ENCODE data around the gene SIGLEC15. TPM values are rescaled to one million over a fixed set of nuclear protein-coding genes. Genes with fewer than 3 reads are reported as not detected.

SIGLEC15 gene, protein sequence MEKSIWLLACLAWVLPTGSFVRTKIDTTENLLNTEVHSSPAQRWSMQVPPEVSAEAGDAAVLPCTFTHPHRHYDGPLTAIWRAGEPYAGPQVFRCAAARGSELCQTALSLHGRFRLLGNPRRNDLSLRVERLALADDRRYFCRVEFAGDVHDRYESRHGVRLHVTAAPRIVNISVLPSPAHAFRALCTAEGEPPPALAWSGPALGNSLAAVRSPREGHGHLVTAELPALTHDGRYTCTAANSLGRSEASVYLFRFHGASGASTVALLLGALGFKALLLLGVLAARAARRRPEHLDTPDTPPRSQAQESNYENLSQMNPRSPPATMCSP
- total RNA-seq, result not detected in 2 replicates
- long read RNA-seq, result 0 reads

DNA sequence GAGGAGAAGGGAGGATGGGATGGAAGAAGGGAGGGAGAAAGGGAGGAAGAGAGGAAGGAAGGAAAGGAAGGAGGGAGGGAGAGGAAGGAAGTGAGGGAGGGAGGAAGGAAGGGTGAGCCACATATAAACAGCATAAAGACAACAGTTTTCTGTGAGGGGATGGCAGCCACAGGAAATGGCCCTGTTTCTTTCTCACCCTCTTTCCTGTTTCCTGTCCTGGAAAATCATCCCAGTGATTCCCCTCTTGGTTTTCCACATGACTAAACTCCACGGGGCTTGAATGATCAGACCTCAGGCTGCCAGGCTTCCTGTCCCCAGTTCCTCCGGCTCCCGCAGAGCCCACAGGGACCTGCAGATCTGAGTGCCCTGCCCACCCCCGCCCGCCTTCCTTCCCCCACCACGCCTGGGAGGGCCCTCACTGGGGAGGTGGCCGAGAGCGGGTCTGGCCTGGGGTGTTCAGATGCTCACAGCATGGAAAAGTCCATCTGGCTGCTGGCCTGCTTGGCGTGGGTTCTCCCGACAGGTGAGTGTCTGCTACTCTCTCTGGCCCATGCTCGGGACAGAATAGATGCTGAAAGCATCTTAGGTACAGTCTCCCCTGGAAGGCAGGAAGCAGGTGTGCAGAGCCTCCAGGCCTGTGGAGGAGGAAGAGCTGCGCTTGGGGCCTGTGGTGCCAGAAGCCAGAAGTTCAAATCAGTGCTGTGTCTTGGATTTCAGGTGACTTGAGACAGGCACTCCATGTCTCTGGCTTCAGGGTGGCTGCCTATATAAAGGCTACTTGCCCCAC lies at the start of gene SIGLEC15:
Gene SIGLEC15 (plus strand): TSS at position 418 of the 787 bp plus-strand sequence. CDS start 54 bp downstream, at position 472.
- H3K9me3 Mint-ChIP-seq (ENCODE audit: low read depth), result no peaks in the 10 kb centered on the region
- H3K27ac Mint-ChIP-seq, result peak within 1 kb of the TSS; percentile 72
- no peaks in the 10 kb centered on the region for H3K27me3 Mint-ChIP-seq
- DNase-seq (ENCODE audit: low spot score, unreplicated experiment), result no peak
- H3K4me1 Mint-ChIP-seq (ENCODE audit: low read depth), result peaks cover 25% of the 10 kb centered on the region
- H3K36me3 Mint-ChIP-seq (ENCODE audit: insufficient read depth), result no peaks in the 10 kb centered on the region
- H3K4me3 Mint-ChIP-seq (ENCODE audit: low read depth), result no peak within 1 kb of the TSS
- TF ChIP-seq, protein P1, sequence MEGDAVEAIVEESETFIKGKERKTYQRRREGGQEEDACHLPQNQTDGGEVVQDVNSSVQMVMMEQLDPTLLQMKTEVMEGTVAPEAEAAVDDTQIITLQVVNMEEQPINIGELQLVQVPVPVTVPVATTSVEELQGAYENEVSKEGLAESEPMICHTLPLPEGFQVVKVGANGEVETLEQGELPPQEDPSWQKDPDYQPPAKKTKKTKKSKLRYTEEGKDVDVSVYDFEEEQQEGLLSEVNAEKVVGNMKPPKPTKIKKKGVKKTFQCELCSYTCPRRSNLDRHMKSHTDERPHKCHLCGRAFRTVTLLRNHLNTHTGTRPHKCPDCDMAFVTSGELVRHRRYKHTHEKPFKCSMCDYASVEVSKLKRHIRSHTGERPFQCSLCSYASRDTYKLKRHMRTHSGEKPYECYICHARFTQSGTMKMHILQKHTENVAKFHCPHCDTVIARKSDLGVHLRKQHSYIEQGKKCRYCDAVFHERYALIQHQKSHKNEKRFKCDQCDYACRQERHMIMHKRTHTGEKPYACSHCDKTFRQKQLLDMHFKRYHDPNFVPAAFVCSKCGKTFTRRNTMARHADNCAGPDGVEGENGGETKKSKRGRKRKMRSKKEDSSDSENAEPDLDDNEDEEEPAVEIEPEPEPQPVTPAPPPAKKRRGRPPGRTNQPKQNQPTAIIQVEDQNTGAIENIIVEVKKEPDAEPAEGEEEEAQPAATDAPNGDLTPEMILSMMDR (IDR thresholded peaks at IDR 0.05; ENCODE audit: unreplicated experiment), result no peak

DNA sequence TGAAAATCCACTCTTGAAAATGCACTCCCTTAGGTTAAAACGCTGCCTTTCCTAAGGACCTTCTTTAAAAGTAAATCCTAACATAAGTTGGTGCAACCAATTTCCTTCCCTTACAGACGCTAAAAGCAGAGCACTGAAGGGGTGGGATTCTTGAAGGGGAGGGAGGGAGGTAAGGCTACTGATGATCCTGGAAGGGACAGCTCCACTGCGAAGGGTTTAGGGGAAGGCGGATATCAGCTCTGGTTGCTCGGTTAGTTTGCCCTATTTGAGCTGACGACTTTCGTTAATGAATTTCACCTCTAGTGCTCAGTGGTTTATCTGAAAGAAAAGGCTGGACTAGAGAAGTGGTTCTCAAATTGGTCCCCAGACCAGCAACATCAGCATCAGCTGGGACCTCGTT lies 49.7 kb upstream of the SIGLEC15 start:
- Mint-ChIP-seq H3K4me3 (ENCODE audit: low read depth) (peak overlapping the region; percentile 78), H3K36me3 (ENCODE audit: insufficient read depth) (no peaks in the 10 kb centered on the region), H3K4me1 (ENCODE audit: low read depth) (no peaks in the 10 kb centered on the region), H3K9me3 (ENCODE audit: low read depth) (peaks cover 3% of the 10 kb centered on the region), H3K27ac (no peak overlapping the region), H3K27me3 (peaks cover 47% of the 10 kb centered on the region)
- TF ChIP-seq, protein P1 (IDR thresholded peaks at IDR 0.05; ENCODE audit: unreplicated experiment), result no peak
- DNase-seq (ENCODE audit: low spot score, unreplicated experiment), result no peak

DNA sequence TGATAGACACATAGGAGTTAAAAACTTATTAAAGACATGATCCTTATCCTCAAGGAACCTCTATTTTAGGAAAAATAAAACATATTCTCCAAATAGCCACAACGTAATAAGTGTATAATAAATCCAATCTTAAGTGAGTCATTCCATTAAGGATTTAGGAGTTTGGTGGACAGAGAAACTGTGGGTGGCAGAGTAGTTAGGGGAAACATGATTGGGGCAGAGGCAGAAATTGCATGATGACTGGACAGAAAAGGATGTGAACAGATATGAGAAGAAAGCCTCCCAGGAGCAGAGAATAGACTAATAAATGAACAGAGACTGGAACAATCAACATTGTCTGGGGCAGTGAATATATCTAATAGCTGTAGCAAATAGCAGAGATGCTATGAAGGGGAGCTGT lies 48.1 kb upstream of the SIGLEC15 start:
- DNase-seq (ENCODE audit: low spot score, unreplicated experiment), result no peak
- TF ChIP-seq, protein P1 (IDR thresholded peaks at IDR 0.05; ENCODE audit: unreplicated experiment), result no peak
- Mint-ChIP-seq H3K27me3 (peaks cover 45% of the 10 kb centered on the region), H3K4me1 (ENCODE audit: low read depth) (no peaks in the 10 kb centered on the region), H3K27ac (no peak overlapping the region), H3K36me3 (ENCODE audit: insufficient read depth) (no peaks in the 10 kb centered on the region), H3K9me3 (ENCODE audit: low read depth) (peaks cover 3% of the 10 kb centered on the region), H3K4me3 (ENCODE audit: low read depth) (no peak overlapping the region)

DNA sequence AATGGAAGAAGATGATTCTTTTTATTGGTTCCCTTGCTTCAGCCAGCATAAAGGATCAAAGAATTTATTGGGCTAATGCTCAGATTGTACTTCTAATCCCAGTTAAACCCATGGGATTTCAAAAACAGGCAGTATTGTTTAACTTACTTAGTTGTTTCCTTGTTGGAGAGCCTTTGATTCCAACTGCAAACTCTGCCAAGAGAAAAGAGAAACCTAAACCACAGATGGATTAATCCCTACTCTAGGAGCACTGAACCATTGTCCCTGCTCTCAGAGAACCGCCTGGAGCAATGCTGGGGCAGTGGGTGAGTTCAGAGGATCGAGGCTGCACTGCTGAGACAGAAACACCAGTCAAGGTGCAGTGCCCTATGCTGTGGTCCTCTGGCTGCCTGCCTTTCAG lies 44.9 kb upstream of the SIGLEC15 start:
- no peaks in the 10 kb centered on the region for H3K9me3 Mint-ChIP-seq (ENCODE audit: low read depth)
- no peaks in the 10 kb centered on the region for H3K36me3 Mint-ChIP-seq (ENCODE audit: insufficient read depth)
- DNase-seq (ENCODE audit: low spot score, unreplicated experiment), result no peak
- H3K27me3 Mint-ChIP-seq, result peaks cover 26% of the 10 kb centered on the region
- H3K4me3 Mint-ChIP-seq (ENCODE audit: low read depth), result no peak overlapping the region
- peaks cover 2% of the 10 kb centered on the region for H3K4me1 Mint-ChIP-seq (ENCODE audit: low read depth)
- no peak overlapping the region for H3K27ac Mint-ChIP-seq
- TF ChIP-seq, protein P1 (IDR thresholded peaks at IDR 0.05; ENCODE audit: unreplicated experiment), result no peak

DNA sequence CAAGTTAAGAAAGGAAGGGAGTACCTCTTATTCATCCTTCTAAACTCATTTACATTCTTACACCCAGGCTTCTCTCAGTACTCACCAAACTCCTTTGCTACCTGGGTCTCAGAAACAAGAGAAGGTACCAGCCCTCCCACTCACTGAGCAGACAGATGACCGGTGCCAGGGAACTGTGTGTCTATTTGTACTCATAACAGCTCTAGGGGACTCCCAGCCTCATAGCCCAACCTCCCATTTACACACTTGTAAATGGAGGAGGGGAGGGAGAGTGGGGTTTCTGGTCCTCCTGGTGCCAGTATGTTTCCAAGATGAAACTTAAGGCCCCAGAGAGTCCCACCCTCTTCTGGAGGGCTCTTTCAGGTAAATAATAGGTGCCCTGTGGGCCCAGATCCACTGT lies 42.8 kb upstream of the SIGLEC15 start:
- H3K27ac Mint-ChIP-seq, result no peak overlapping the region
- no peak overlapping the region for H3K4me3 Mint-ChIP-seq (ENCODE audit: low read depth)
- H3K36me3 Mint-ChIP-seq (ENCODE audit: insufficient read depth), result no peaks in the 10 kb centered on the region
- H3K27me3 Mint-ChIP-seq, result peaks cover 14% of the 10 kb centered on the region
- no peaks in the 10 kb centered on the region for H3K9me3 Mint-ChIP-seq (ENCODE audit: low read depth)
- TF ChIP-seq, protein P1 (IDR thresholded peaks at IDR 0.05; ENCODE audit: unreplicated experiment), result no peak
- peaks cover 2% of the 10 kb centered on the region for H3K4me1 Mint-ChIP-seq (ENCODE audit: low read depth)
- DNase-seq (ENCODE audit: low spot score, unreplicated experiment), result no peak

All from progenitor cell of endocrine pancreas (in vitro differentiated cells).